GM21447 (cell line): ENCODE data around the gene TIMM23.
"Not testable (repeated sequence)": the region's sequence is repeated elsewhere in the genome, so short reads cannot be mapped to it uniquely, and the experiment has no call there.

Experiments
- ATAC-seq: cut with Tn5 transposase; IDR thresholded peaks from one replicate; pipeline ENCODE4 v1.9.1; 2021; ENCODE audit not compliant: unreplicated experiment

TIMM23 gene, protein sequence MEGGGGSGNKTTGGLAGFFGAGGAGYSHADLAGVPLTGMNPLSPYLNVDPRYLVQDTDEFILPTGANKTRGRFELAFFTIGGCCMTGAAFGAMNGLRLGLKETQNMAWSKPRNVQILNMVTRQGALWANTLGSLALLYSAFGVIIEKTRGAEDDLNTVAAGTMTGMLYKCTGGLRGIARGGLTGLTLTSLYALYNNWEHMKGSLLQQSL

DNA sequence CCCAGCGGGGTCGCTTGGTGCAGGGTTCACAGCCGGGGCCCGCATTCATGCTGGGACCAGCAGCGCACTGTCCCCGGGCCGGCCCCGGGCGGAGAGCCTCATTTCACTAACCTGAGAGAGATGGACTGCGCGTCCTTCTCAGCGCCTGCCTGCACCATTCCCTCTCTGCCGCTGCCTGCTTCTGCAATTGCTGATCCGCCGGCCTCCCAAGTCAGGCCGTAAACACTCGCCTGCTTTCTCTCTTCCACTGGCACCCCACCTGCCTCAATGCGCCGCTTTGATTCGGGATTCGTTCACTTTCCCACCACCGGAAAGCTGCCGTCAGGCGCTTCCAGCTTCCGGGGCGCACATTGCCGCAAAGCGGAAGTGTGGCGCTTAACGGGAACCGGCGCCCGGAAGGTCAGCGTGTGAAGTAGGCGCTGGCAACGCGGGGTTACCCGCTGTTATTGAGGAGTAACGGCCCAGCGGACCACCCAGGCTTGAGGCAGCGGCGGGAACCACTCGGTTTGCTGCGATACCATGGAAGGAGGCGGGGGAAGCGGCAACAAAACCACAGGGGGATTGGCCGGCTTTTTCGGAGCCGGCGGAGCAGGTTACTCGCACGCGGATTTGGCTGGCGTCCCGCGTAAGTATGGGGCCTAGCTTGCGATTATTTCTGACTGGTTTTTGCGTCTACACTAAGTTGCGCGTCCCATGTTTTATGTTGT lies at the start of gene TIMM23:
Gene TIMM23, plus strand, starts transcription at position 384 of the 707 bp plus-strand sequence. Its CDS starts 136 bp downstream, at position 520.
- peak; percentile 70 for ATAC-seq

DNA sequence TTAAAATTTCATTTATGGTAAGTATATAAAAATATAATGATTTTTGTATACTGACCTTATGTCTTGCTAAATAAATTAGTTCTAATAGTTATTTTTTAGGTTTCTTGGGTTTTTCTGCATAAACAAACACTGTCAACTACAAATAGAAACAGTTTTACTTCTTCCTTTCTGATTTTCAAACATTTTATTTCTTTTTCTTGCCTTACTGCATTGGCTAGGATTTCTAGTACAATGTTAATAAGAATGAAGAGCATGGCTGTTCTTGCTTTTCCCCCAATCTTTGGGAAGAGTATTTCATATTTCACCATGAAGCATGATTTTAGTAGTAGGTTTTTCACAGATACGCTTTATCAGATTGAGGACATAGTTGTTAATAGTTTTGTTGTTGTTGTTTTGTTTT lies 45.5 kb upstream of the TIMM23 start:
- ATAC-seq: not testable (repeated sequence)

DNA sequence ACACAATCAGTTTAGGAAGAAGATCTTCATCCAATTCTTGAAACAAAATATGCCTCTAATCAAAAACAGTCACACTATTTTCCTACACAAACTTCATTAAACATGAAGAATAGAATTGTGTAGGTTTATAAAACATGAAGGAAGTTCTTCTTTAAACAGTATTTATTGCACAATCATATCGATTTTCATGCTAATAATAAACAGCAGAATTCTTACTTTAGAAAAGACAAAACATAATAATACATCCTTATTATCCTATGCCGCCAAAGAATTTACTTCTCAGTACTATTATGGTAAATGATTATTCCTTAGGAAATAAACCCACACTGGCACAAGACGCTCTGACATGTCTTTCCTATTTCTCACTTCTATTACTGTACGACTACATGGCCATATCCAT lies 41.0 kb upstream of the TIMM23 start:
- not testable (repeated sequence) for ATAC-seq

DNA sequence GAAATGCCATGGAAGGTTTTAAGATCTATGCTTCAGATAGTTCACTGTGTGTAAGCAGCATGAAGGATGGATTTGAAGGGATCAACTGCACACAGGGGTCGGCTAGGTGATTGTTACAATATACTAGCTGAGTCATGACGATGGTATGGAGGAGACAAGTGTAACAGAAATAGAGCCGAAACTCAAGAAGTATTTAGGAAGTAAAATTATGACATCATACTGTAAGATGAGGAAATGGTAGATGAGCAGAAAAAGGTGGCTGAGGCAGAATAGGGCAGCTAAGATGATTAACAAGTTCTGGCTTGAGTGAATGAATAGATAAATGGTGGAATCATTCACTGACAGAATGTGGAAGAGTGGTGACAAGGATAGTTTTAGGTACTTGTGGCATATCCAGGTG lies 37.5 kb upstream of the TIMM23 start:
- not testable (repeated sequence) for ATAC-seq

DNA sequence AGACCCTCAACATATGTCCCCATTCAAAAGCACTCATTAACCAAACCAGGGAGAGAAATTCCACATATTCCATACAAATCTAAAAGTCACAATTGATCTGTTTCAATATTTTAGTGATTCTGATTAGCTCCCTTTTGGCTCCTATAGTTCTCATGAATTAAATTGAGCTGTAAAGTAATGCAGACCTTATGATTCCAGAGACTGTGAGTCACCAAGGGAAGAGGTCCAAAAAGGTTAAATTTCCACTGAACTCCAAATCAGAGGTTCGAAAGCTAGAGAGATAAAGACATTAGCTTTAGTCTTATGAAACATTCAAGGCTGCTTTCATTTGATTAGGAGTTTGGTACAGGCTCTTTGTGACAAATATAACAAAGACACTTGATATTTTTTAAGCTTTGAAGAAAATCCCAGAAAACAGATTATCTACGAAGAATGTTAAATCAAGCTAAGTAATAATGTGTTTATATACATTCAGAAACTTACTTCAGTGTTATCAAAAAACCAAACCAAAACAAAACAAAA lies 33.1 kb upstream of the TIMM23 start:
- not testable (repeated sequence) for ATAC-seq

DNA sequence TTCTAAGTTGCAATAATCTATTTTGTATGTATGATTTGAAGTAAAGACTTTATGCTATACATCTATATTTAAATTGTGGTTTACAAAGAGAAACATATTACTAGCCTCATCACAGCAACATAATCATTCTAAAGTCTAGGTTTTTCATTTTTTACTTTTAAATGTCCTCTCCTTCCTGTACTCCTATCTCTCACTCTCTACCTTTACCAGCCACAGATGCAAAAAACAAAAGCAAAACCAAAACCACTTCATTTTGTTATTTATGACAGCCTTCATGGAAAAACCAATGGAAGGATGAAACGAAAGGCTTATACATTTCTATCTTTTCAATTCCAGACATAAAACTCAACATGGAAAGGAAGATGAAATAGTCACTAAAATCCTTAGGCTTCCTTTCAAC lies 31.1 kb upstream of the TIMM23 start:
- ATAC-seq: not testable (repeated sequence)

DNA sequence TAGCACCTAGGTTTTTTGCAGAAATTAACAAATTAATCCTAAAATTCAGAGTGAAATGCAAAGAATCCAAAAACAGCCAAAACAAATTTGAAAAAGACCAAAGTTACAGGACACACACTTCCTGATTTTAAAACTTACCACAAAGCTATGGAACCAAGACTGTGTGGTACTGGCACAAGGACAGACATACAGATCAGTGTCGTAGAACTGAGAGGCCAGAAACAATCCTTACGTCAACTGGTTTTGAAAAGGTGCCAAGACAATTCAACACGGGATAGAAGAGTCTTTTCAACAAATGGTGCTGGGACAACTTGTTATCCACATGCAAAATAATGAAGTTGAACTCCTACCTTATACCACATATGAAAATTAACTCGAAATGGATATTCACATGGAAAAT lies 26.8 kb upstream of the TIMM23 start:
- not testable (repeated sequence) for ATAC-seq

DNA sequence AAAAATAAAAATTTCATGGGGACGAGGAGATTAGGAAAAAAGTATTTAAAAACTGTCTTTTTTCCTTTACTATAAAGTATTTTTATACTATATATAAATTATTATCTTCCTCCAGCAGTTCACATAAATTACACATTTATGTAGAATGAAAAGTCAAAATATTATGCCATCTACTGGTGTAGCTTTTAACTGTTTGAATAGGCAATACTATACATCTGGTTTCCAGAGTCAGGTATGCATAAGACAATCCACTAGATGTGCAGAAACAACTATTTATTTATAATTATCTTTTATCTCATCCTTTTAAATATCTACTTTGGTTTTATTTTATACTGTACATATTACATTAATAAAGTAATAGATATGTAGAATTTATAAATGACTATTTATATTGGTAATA lies 24.9 kb upstream of the TIMM23 start:
- ATAC-seq: not testable (repeated sequence)

DNA sequence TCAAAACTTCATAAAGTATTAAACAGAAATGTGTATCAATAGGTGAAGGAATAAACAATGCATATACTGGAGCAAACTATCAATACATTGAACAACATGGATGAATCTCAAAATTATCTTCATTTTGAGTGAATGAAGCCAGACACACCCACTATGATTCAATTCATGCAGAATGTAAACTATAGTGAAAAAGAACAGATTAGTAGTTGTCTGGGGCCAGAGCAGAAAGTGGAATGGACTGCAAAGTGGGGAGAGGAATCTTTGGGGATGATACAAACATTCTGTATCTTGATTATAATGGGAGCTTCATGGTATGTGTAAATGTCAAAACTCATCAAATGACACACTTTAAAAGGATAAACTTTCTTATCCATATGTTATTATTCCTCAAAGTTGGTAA lies 23.5 kb upstream of the TIMM23 start:
- not testable (repeated sequence) for ATAC-seq

DNA sequence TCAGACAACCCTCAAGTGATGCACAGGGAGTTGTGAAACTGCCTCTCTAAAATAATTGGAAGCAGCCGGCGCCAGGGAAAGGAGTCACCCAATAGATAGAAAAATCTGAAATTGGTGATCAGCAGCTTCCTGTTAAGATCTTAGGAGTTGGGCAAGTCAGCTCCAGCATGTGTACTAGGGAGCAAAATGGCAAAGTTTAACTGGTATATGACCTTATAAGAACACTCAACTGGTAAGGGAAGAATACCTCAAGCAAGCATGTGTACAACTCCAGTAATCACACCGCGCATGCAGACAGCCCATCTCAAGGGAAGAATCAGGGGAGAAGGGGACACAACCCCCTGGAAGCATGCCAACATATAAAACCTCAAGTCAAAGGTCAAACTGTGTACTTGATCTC lies 17.9 kb upstream of the TIMM23 start:
- ATAC-seq: not testable (repeated sequence)

DNA sequence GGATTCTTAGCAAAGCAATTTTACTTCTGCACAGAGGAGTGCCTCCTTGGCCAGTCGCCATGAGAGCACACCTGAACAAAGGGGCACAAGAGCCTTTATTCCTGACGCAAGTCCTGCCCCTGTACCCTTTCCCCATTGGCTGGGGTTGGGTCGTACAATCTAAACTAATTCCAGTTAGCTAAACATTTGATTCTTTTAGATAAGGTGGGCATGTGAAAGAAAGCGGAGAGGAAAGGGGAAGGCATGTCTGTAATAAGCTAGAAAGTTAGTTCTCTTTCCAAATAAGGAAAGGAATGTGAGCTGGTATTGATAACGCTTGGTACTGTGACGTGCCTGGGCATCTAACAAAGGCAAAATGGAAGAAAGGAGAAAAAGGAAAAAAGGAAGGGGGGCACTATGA lies 15.7 kb upstream of the TIMM23 start:
- not testable (repeated sequence) for ATAC-seq

DNA sequence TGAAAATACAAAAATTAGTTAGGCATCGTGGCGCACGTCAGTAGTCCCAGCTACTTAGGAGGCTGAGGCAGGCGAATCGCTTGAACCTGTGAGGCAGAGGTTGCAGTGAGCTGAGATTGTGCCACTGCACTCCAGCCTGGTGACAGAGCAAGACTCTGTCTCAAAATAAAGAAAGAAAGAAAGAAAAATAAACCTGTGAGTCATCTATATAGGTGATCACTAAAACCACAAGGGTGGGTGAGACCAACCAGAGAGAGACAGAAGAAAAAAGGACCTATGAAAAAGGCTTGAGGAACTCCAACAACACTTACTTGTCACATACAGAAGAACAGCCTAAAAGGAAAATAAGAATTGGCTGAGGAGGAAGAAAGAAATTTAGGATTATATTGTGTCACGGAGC lies 14.4 kb upstream of the TIMM23 start:
- ATAC-seq: not testable (repeated sequence)

DNA sequence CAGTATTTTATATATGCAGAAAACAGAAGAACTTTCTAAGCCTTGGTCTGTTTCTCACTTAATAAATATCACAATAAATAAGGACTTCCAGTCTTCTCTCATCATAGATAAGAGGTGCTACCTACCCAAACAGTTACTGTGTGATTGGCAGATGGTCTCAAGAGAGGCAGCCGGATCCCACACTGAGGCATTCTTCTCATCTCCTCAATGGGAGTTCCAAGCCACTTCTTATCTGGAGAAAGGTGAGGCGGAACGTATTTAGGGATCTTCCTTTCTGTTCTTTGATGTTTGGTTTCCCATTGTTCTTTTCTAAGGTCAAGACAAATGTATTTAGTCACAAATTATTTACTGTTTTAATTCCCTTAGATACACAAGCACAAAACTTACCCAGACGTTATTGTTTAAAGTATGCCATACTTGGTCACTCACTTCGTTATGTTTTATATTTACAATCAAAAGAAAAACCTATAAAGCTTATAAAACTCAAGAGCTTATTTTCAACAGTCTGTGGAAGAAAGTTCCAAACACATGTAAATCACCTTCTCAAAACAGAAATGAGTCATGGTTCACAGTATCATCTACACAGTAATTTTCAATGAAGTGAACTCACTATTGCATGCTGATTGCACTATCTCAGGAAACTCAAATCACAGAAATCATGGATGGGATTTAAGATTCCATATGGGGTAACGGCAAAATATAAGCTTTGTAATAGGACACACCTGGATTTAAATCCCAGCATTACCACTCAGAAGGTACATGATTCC lies 9.4 kb upstream of the TIMM23 start:
- not testable (repeated sequence) for ATAC-seq

DNA sequence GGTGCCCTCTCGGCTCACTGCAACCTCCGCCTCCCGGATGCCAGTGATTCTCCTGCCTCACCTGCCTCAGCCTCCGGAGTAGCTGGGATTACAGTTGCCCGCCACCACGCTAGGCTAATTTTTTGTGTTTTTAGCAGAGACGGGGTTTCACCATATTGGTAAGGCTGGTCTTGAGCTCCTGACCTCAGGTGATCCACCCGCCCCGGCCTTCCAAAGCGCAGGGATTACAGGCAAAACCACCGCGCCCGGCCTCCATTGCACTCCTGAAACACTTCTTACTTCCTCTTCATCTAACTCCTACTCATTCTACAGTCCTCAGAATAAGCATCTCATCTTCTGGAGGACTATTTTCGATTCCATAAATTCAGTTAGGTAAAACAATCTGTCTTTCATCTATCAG lies 1.3 kb upstream of the TIMM23 start:
- not testable (repeated sequence) for ATAC-seq

DNA sequence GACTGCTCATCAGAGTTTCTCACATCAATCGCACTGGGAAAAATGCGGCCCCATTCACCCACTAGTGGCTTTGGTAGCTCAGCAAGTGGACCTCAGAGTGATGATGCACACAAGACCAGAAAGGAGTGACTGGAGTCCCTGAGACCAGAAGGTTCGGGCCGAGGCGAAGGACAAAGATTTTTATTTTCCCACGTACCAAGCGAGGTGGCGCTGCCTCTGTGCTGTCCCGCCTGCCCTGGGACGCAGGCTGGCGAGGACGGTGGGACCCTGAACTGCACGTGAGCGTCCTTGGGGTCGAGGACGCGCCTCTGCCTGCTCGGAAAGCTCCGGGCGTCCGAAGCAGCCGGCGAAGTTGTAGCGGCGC lies 565 bp upstream of the TIMM23 start:
- ATAC-seq: peak; percentile 40

DNA sequence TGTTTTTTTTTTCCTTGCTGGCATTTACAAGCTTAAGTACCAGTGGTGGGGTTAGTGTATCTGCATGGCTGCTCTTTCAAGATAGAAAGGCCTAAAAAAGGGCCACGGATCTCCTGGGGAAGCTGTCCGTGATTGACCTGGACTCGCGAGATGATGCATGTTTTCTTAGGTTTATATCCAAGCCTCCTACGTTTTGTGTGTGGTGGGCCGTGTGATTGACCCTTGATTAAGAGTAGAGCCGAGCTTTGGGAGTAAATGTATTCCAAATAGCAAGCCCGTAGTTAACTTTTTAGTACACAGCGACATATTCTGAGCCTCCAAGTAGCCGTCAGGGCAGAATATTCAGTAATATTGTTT lies 502 bp downstream of the TIMM23 start:
- peak; percentile 23 for ATAC-seq

DNA sequence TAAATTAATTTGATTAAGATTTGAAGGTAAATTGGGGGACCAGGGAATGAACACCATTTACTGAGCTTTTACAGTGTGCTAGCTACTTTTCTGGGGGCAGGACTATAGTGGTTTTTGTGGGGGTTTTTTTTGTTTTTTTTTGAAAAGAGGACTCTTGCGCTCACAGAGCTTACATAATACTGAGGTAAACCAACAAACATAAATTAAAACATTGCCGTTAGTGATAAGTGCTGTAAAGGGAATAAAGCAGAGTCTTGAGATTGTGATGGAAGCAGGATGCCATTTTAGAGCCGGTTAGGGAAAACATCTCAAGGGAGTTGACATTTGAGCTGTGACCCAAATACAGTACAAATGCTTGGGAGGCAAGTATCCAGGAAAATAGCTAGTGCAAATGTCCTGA lies 1.8 kb downstream of the TIMM23 start:
- not testable (repeated sequence) for ATAC-seq

DNA sequence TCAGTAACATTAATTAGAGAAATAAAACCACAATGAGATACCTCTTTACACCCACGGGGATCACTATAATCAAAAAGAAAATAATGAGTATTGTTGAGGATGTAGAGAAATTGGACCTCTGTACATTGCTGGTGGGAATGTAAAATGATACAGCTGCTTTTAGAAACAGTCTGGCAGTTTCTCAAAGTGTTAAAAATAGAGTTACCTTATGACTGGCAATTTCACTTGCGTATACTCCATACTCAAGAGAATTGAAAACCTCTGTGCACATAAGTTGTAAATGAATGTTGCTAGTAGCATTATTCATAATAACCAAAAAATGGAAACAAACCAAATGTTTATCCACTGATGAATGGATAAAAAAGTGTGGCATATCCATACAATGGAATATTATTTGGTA lies 6.3 kb downstream of the TIMM23 start:
- peak; percentile 87 for ATAC-seq

DNA sequence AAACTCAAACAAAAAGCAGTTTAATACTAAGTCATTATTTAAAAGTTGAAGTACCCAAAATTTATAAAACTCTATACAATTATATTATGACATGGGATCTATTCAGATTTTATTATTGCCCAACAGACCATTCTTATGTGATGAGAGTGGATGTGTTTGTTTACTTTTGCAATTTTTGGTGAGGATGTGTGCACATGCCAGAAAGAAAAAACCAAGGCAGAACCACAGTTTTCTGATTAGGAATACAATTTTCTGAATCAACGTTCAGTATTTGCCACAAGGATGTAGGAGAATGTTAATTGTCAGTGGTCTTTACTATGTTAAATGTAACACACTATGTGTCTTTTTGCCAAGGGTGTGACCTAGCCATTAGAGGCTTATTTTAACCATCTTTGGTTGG lies 9.1 kb downstream of the TIMM23 start:
- ATAC-seq: not testable (repeated sequence)

DNA sequence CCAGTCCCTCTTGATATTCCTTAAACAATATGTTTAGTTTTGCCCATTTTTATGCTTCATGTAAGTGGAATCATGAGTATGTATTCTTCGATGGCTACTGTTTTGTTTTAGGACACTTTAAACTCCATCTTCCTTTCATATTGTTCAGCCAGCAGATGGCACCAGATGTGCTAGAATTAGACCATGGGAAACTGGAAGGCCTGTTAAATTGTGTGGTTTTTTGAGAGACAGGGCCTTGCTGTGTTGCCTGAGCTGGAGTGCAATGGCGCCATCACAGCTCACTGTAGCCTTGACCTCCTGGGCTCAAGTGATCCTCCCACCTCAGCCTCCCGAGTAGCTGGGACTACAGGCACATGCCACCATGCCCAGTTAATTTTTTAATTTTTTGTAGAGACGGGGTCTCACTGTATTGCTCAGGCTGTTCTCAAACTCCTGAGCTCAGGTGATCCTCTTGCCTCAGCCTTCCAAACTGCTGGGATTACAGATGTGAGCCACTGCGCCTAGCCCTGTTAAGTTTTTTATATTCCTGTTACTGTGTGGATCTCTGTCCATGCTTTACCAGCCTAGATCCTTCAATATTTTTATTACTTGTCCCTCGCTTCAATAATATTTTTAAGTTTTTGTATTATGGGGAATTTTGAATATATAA lies 11.4 kb downstream of the TIMM23 start:
- ATAC-seq: peak; percentile 56

DNA sequence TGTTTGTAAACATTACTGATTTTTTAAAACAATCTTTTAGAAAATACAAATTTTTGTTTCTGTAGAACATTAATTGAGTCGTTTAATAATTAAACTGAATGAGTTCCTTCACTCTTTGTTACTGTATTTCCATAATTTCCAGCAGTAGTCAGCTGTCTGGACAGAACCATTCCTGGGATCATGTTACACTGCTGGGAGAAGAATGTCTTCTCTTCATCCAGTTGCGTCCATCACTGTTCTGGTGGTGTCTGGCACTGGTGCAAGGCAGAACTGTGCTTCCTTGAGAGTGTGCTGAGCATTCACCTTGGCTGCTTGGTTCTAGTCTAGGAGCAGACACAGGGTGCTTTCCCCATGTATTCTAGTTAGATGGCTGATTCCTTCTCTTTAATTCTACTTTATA lies 12.2 kb downstream of the TIMM23 start:
- ATAC-seq: not testable (repeated sequence)
